ENCODE data around the gene CSNK1E.
A peak's percentile ranks its signal among the peaks of the same experiment; 100 is the strongest.

Gene CSNK1E

DNA sequence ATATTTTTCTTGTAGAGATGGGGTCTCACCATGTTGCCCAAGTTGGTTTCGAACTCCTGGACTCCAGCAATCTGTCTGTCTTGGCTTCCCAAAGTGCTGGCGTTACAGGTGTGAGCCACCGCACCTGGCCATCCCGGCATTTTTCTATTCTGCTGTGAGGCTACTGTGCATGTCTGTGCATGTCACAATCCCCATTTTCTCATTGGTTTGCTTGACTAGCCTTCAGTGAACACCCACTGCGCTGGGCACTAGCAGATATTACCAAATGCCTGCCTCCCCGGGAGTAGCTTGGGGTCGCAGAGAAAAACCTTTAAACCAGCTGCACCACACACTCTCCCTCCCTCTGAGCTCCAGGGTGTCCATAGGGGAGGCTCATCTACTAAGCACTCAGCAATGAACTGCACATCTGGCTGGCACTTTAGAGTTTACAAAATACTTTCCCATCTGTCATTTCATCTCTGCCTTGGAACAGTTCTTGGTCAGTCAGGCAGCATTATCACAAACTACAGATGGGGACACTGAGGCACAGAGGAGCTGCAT lies 4.9 kb downstream of the CSNK1E start:
- intact Hi-C loops (cut with DNase I) = no loop called here
- no peak for DNase-seq

DNA sequence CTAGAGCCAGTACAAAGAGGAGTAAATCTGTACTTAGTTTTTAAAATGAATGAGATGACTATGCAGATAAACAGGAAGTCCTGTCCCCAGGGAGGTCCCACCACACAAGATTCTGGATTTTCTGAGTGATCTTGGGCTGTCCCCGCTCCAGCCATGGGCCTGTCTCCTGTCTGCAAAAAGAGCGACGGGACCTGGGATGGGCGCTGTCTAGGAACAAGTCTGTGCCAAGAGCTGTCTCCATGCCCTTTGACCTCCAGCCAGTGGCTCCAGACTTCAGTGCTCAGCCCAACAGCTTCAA lies 6.0 kb downstream of the CSNK1E start:
- intact Hi-C loops (cut with DNase I) = no loop called here
- DNase-seq = no peak

DNA sequence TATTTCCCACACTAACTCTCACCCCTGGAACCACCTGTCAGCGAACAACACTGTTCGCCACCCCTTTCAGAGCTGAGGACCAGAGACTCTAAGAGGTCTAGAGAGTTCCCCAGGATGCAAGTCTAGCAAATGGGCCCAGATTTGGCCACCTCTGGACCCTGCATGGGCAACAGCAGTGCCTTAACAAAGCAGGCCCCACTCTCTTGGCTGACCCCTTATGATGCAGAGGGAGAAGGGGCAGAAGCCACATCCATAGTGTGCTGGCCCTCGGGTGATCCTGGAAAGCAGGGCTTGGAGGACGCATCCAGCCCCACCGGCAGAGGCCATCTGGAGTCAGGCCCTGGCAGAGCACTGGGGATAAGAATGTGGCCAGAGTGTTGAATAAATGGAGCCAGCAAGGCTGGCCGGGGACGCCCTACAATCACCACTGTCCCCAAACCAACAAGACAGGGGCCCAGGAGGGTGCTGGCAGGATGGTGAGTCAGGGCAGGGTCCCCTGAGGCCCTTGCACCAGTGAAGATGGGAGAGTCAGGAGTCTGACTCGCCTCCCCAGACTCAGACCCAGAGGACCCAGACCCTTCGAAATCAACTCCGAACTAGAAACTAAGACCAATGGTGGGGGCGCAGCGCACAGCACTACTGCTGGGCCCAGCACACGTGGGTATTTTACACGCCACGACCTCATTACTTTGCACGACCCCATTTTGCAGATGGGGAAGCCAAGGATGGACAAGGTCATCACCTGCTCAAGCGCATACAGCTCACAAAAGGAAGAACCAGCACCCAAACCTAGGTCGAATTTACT lies 6.5 kb downstream of the CSNK1E start:
- intact Hi-C loops (cut with DNase I) = no loop called here
- peak in 7 of 42 donors; percentile 16 to 68 (median 29) for DNase-seq

DNA sequence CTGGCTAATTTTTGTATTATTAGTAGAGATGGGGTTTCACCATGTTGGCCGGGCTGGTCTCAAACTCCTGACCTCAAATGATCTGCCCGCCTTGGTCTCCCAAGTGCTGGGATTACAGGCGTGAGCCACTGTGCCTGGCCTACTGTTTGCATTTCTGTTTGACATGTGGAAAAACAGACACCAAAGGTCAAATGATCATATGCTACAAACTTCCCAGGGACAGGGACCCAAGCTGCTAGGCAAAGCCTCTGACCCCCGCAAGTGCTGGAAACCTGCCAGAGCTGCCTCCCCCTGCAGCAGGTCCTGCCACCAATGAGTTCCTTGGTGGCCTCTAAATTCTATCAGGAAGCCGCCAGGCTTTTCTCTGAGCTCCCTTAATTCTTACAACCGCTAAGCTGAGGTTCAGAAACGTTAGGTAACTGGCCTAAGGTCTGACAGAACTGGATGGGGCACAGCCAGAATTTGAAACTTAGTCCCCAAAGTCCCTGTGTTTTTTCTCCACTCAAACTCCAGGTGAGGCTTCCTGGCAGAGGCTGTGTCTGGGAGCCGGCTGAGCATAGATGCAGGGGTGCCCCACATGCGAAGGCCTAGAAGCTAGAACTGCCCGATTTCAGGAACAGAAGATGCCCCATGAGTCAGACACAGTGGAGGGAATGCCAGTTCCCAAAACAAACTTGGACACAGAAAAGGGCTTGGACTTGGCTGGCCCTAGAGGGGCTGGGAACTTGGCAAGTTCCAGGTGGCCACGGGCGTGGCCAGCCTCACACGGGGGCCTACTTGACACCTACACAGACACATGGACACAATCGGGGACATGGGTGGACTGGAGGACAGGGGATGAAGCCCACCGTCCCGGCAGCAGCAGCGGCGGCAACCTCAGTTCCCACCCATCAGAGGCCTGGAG lies 7.4 kb downstream of the CSNK1E start:
- peak in 2 of 42 donors; percentile 25 to 61 for DNase-seq
- intact Hi-C loops (cut with DNase I) = no loop called here

DNA sequence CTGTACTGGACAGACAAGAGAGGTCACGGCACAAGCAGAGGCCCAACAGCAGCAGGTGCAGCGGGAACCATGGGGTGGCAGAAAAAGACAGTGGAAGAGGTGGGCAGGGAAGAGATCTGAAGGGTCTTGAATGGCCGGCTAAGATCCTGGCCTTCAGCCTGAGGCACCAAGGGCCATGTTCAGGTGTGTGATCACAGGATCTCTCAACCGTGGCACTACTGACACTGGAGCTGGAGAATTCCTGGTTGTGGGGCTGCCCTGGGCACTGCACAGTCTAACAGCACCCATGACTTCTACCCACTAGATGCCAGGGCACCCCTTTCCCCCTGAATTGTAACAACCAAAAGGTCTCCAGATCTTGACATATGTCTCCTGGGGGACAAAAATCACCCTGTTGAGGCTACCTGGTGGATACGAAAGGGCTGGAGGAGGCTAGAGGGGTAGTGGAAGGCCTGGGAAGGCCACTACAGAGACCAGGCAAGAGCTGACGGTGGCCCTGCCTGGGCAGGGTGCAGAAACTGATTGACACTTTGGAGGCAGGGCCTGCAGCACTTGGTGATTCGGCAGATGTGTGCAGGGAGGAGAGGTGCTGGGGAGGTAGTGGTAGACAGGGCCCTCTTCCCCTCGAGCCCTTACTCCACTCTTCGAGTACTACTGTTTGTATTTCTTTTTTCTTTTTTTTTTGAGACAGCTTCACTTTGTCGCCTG lies 8.3 kb downstream of the CSNK1E start:
- DNase-seq = no peak
- intact Hi-C loops (cut with DNase I) = no loop called here

DNA sequence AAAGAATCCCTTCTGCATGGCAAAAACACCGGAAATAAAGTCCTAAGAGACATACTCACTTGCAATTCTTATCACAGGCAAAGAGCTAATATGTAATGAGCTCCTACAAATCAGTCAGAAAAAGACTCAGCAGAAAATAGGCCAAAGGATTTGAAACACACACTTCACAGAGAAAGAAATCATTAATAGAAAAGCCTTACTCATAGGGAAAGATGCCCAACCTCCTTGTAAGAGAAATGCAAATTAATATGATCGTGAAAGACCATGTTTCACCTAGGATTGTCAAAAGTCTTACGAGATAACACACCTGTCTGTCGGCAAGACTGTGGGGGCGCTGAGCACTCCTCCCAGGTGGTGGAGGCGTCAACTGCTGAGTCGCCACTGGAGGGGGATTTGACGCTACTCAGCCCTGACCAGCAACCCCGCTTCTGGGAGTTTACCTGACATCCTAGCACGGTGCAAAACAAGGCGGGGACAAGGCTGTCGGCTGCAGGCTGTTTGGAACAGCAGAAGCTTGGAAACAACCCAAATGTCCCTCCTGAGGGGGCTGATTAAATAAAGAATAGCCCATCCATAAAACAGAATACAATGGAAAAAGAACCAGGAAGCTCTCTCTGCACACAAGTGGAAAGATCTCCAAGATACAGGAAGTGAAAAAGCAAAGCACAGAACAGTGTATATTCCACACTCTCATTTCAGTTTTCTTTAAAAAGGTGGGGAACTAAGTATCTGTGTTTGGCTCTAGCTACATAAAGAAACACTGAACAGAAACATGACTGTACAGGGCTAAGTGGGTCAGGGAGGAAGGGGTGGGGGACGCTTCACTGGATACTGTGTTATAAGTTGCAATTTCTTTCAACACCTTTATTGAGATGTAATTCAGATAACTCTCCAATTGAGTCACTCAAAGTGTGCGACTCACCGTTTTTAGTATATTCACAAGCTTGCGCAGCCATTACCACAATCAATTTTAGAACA lies 11.5 kb downstream of the CSNK1E start:
- DNase-seq = peak in 14 of 42 donors; percentile 5 to 54 (median 38)
- intact Hi-C loops (cut with DNase I) = no loop called here

DNA sequence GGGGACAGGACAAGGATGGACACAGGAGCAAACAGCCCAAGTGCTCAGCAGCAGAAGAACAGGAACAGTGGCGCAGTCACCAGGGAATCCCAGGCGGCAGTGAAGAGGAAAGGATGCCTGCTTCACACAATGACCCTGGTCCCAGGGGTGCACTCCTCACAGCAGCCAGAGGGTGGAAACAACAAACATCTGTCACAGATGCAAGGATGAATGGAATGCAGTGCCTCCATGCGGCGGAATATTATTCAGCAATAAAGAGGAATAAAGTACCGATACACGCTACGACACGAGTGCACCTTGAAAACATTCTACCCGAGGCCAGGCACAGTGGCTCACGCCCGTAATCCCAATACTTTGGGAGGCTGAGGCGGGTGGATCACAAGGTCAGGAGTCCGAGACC lies 12.7 kb downstream of the CSNK1E start:
- DNase-seq = peak in 11 of 42 donors; percentile 12 to 73 (median 45)

DNA sequence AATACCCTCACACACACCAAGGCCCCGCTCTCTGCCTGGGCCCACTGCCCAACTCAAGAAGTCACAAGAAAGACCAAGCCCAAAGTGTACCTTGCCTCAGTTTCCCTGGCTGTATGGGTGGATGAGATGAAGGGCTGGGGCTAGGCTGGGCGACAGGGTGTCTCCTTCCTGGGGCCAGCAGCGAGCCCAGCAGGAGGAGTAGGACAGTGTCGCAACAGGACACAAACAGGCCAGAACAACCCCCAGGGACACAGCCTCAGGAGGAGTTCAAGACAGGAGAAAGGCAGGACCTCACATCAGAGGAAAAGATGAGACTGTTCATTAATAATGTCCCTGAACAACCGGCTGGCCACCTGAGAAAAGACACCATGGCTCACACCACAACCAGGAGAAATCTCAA lies 13.3 kb downstream of the CSNK1E start:
- DNase-seq = no peak
- intact Hi-C loops (cut with DNase I) = no loop called here

More for the DNA sequence above, 12.7 kb downstream of the CSNK1E start:
- intact Hi-C loops (cut with DNase I) = no loop called here

DNA sequence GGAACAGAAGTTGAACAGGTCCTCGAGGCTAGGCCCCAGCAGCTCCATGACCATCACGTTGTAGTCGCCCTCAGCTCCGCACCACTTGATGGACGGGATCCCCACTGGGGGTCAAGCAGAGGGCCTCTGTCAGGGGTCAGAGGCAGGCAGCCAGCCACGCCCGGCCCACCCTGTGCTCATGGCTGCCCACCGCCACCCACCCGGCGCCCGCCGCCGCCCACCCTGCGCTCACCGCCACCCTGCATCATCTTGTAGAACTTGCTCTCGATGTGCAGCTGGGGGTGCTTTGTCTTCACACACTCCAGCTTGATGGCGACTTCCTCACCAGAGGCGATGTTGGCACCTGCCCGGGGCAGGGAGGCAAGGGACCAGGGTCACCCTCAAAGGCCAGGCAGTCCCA lies 14.3 kb downstream of the CSNK1E start:
- DNase-seq = no peak
- intact Hi-C loops (cut with DNase I) = no loop called here

DNA sequence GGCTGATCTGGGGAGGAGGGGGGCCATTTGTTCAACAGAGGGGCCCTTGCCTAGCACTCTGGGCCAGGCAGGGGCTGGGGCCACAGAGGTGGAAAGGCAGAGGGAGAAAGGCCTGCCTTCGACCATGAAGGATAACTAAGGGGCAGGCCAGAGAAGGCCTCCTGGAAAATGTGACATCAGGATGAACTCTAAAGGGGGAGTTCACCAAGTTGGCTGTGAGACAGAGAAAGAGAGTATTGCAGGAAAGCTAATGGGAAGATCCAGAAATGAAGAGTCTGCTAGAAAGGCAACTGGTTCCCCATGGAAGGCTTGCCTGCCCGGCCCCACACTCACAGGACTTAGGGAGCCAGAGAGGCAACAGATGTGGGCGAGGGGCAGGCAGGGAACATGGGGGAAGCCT lies 16.3 kb downstream of the CSNK1E start:
- intact Hi-C loops (cut with DNase I) = no loop called here
- no peak for DNase-seq

DNA sequence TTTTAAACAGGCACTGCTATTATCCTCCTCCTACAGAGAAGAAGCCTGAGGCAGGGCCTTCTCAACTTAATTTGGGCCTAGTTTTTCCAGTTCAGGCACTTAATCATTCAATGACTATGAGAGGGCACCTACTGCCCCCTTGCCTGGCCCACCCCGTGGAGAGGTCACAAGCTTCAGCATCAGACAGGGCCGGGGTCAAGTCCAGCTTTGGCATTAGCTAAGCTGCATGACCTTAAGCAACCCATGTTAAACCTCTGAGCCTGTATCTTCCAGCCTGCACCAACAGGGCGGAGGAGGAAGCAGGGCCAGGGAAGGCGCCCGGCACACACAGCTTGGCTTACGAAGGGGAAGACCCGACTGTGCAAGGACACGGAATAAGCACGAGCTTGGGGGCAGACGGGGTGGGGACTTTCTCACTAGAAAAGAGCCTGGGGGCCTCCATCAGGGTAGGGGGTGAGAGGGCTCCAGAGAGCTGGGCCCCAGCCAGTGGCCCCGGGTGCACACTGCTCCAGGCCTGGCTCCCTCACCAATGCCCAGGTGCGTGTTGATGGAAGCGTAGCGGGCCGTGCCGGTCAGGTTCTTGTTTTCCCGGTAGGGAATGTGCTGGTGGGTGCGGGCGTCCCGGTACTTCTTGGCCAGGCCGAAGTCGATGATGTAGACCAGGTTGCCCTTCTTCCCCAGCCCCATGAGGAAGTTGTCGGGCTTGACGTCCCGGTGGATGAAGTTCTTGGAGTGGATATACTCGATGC lies 16.9 kb downstream of the CSNK1E start:
- intact Hi-C loops (cut with DNase I) = no loop called here
- DNase-seq = no peak

DNA sequence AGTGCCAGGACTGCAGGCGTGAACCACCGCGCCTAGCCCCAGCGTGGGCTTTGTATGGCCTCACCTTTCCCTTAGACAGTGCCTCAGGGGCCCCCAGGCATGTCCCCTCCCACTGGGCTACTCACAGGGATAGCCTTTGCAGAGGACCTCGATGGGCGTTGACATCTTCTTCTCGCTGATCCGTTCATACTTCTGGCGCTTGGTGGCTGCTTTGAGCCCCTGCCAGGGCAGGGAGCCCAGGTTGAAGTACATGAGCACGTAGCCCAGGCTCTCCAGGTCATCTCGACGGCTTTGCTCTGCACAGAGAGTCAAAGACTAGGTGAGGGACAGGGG lies 17.5 kb downstream of the CSNK1E start:
- intact Hi-C loops (cut with DNase I) = no loop called here
- no peak for DNase-seq

DNA sequence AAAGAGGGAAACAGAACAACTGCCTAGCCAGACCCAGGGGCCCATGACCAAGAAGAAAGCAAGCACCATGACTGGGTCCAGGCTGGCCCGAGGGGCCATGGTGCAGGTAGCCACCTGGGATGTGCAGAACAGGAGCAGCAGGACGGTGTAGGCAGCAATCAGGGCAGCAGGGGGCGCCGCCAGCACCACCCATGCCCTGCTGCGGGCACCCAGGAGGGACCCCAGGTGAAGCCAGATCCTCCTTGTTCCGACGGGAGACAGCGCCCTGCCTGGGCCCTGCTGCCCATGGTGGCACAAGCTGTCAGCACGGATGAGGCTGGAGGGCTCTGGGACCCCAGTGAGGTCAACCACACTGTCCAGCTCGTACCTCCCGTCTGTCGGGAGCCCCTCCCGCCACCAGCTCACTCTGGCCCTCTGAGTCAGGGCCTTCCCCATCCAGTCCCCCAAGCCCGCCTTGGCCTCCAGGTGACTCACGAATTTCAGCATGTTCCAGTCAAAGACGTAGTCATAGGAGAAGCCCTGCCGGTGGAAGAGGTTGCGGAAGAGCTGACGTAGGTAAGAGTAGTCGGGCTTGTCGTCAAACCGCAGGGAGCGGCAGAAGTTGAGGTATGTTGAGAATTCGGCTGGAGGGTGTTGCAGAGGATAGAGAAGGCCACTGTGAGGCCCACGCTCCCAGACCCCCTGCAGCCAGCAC lies 18.8 kb downstream of the CSNK1E start:
- no peak for DNase-seq
- intact Hi-C loops (cut with DNase I) = no loop called here

DNA sequence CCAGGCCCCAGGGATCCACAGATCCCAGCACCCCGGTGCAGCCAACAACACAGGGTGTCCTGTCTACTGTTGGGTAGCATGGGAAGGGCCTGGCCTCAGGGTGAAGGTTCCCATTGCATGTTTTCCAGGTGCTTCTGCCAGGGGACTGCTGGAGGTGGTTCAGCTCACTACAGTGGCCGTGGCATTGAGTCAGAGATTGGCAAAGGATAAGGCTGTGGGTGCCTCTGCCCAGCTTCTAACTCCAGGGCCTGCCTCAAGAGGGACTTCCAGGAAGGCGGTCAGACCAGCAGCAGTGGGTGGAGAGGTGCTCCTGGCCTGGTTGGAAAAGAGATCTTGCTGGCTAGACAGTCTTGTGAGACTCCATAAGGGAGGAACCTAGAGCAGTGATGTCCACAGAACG lies 20.9 kb downstream of the CSNK1E start:
- intact Hi-C loops (cut with DNase I) = no loop called here
- DNase-seq = no peak

DNA sequence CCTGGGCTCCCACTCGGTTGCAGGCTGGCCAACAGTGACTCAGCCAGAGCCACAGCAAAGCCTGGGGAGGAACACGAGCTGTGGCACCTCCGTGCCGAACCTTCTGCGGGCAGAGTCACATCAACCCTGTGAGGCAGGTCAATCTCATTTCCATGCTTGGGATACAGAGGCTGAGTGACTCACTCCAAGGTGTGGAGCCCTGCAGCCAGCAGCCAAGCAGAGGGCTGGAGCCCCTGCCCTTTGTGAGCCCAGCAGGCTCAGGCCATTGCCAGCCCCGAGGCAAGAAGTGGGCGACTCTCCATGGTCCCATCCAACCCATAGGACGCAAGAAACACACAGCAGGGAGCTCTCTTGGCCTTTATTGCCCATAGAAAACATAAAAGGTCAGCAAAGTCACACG lies 21.4 kb downstream of the CSNK1E start:
- DNase-seq = no peak
- intact Hi-C loops (cut with DNase I) = no loop called here

DNA sequence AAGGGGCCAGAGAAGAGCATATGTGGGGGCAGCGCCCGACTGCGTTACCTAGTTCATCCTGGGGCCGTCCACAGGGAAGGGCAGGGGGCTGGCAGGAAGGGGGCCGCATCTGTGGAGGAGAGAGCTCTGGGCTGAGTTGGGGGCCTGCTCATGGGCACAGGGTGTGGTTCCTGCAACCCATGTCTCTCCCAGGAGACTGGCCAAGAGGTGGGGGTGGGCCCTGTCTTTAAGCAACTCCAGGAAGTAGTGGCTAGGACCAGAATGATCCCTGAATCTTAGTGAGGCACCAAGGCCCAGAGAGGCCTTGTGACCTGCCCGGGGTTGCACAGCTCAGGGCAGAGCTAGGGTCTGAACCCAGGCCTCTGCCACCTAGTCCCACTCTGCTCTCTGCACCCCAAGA lies 21.9 kb downstream of the CSNK1E start:
- no peak for DNase-seq
- intact Hi-C loops (cut with DNase I) = no loop called here

DNA sequence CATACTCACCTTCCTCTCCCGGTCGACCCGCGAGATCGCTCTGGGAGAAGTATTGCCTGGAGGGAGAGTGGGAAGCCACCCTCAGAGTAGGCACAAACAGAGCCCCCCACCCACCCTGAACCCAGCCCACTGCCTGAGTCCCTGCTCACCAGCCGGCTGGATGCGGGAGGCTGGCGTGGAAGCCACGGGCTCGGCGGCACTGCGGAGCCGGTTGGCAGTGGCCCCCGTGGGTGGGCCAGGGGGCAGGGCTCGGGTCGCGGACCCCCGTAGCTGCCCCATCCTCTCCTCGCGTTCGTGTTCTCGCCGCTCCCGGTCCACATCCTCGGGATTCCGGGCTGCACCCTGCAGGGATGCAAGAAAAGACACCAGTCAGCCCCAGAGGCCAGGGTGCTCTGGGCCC lies 23.0 kb downstream of the CSNK1E start:
- no peak for DNase-seq
- intact Hi-C loops (cut with DNase I) = no loop called here

Data from head of caudate nucleus (tissue), 42 donors.